Measurements from ENCODE around the gene ARHGAP25.

DNA sequence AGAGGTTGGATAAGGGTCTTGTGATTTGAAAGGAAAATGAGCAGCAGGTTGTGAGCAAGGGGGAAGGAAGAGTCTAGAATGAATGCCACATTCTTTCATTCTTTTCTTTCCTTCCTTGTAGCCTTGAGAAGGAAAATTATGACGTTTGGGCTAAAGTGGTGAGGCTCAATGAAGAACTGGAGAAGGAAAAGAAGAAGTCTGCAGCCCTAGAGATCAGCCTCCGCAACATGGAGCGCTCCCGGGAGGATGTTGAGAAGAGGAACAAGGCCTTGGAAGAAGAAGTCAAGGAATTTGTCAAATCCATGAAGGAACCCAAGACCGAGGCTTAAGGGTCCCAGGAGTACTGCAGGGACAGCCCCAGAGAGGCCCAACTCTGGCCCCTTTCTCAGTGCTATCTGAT lies 91.3 kb downstream of the ARHGAP25 start:
- TF ChIP-seq, protein P1, sequence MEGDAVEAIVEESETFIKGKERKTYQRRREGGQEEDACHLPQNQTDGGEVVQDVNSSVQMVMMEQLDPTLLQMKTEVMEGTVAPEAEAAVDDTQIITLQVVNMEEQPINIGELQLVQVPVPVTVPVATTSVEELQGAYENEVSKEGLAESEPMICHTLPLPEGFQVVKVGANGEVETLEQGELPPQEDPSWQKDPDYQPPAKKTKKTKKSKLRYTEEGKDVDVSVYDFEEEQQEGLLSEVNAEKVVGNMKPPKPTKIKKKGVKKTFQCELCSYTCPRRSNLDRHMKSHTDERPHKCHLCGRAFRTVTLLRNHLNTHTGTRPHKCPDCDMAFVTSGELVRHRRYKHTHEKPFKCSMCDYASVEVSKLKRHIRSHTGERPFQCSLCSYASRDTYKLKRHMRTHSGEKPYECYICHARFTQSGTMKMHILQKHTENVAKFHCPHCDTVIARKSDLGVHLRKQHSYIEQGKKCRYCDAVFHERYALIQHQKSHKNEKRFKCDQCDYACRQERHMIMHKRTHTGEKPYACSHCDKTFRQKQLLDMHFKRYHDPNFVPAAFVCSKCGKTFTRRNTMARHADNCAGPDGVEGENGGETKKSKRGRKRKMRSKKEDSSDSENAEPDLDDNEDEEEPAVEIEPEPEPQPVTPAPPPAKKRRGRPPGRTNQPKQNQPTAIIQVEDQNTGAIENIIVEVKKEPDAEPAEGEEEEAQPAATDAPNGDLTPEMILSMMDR (IDR thresholded peaks at IDR 0.05; ENCODE audit: low read depth, low read length, poor library complexity, severe bottlenecking), result no peak
- no peak for TF ChIP-seq EZH2phosphoT487 (IDR thresholded peaks at IDR 0.05; ENCODE audit: borderline replicate concordance, low read length)
